ENCODE data around the gene ARMC2. TPM values are rescaled to one million over a fixed set of nuclear protein-coding genes. Genes with fewer than 3 reads are reported as not detected.

Gene ARMC2
- polyA plus RNA-seq, 3 donors: 1.7 to 7.4 (median 3.5) TPM

DNA sequence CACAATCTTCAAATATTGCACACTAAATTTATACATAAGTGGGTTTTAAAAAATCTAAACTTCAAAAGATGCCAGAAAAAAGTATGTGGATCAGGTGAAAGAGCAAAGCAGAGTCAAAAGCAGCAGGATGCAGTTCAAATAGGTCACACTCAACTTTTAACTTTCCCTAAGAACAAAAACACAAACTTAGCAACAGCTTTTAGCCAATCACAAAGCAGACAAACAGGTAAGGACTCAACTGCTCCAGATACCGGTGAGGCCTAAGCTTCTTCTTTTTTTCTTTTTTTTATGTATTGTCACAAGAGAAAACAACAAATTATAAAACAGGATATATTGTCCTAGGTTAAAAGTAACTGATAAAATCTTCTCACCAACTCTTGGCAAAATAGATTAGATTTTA, 171.7 kb downstream of the ARMC2 start:
- TF ChIP-seq, protein P1, sequence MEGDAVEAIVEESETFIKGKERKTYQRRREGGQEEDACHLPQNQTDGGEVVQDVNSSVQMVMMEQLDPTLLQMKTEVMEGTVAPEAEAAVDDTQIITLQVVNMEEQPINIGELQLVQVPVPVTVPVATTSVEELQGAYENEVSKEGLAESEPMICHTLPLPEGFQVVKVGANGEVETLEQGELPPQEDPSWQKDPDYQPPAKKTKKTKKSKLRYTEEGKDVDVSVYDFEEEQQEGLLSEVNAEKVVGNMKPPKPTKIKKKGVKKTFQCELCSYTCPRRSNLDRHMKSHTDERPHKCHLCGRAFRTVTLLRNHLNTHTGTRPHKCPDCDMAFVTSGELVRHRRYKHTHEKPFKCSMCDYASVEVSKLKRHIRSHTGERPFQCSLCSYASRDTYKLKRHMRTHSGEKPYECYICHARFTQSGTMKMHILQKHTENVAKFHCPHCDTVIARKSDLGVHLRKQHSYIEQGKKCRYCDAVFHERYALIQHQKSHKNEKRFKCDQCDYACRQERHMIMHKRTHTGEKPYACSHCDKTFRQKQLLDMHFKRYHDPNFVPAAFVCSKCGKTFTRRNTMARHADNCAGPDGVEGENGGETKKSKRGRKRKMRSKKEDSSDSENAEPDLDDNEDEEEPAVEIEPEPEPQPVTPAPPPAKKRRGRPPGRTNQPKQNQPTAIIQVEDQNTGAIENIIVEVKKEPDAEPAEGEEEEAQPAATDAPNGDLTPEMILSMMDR (IDR thresholded peaks at IDR 0.05): no peak
- Mint-ChIP-seq H3K4me1 (peaks cover 9% of the 10 kb centered on the region), H3K36me3 (peaks cover 0 to 3% of the 10 kb centered on the region in 2 donors), H3K9me3 (peaks cover 0 to 2% (median 0%) of the 10 kb centered on the region in 7 donors), H3K4me3 (no peak overlapping the region), H3K27ac (no peak overlapping the region), H3K27me3 (ENCODE audit: low read depth in 3 of 3) (peaks cover 0 to 2% (median 0%) of the 10 kb centered on the region in 3 donors)
- Histone ChIP-seq H3K4me1 (ENCODE audit: control insufficient read depth in 1 of 2, insufficient read depth in 2 of 2, low read length in 2 of 2) (no peaks in the 10 kb centered on the region), H2AFZ (ENCODE audit: insufficient read depth, low read depth, low read length, poor library complexity, severe bottlenecking) (no peak overlapping the region), H3K36me3 (replicated peaks in 1 of 2; ENCODE audit: control insufficient read depth in 1 of 2, insufficient read depth in 2 of 2, low read length in 2 of 2) (no peaks in the 10 kb centered on the region), H3K9me3 (replicated peaks in 1 of 2; ENCODE audit: control insufficient read depth in 1 of 2, insufficient read depth in 1 of 2, low read length in 2 of 2) (no peaks in the 10 kb centered on the region), H3K27ac (ENCODE audit: low read depth in 1 of 2, low read length in 2 of 2) (no peak overlapping the region), H3K27me3 (ENCODE audit: control insufficient read depth in 2 of 2, insufficient read depth in 2 of 2, low read length in 2 of 2) (no peaks in the 10 kb centered on the region), H3K4me2 (replicated peaks; ENCODE audit: extremely low read depth, low read length, poor library complexity, severe bottlenecking) (no peak overlapping the region), H3K4me3 (replicated peaks in 1 of 3; ENCODE audit: low read depth in 2 of 3, low read length in 3 of 3) (no peak overlapping the region), H3K79me2 (ENCODE audit: insufficient read depth, low read length) (no peaks in the 10 kb centered on the region), H3K9ac (ENCODE audit: insufficient read depth, low read length, poor library complexity, severe bottlenecking) (no peak overlapping the region), H4K20me1 (ENCODE audit: insufficient read depth, low read length) (no peaks in the 10 kb centered on the region)
- DNase-seq: no peak
- no CpG with 5 or more reads among the region's 1 CpG for WGBS (ENCODE audit: insufficient coverage)
- intact Hi-C loops (cut with micrococcal nuclease): loop anchor here (10.0 kb wide), 2 partner anchors 45 to 55 kb away; no protein-coding TSS in a partner anchor

- Histone ChIP-seq H3K9ac (ENCODE audit: insufficient read depth, low read length, poor library complexity, severe bottlenecking) (no peak overlapping the region), H3K4me3 (replicated peaks in 1 of 3; ENCODE audit: low read depth in 2 of 3, low read length in 3 of 3) (no peak overlapping the region), H3K9me3 (replicated peaks in 1 of 2; ENCODE audit: control insufficient read depth in 1 of 2, insufficient read depth in 1 of 2, low read length in 2 of 2) (peaks cover 0 to 4% of the 10 kb centered on the region in 2 donors), H2AFZ (ENCODE audit: insufficient read depth, low read depth, low read length, poor library complexity, severe bottlenecking) (no peak overlapping the region), H3K4me1 (ENCODE audit: control insufficient read depth in 1 of 2, insufficient read depth in 2 of 2, low read length in 2 of 2) (no peaks in the 10 kb centered on the region), H3K79me2 (ENCODE audit: insufficient read depth, low read length) (no peaks in the 10 kb centered on the region), H3K4me2 (replicated peaks; ENCODE audit: extremely low read depth, low read length, poor library complexity, severe bottlenecking) (no peak overlapping the region), H3K27ac (ENCODE audit: low read depth in 1 of 2, low read length in 2 of 2) (no peak overlapping the region), H3K27me3 (ENCODE audit: control insufficient read depth in 2 of 2, insufficient read depth in 2 of 2, low read length in 2 of 2) (no peaks in the 10 kb centered on the region), H3K36me3 (replicated peaks in 1 of 2; ENCODE audit: control insufficient read depth in 1 of 2, insufficient read depth in 2 of 2, low read length in 2 of 2) (no peaks in the 10 kb centered on the region), H4K20me1 (ENCODE audit: insufficient read depth, low read length) (no peaks in the 10 kb centered on the region)
- Mint-ChIP-seq H3K36me3 (peaks cover 0 to 3% of the 10 kb centered on the region in 2 donors), H3K27me3 (ENCODE audit: low read depth in 3 of 3) (peaks cover 0 to 2% (median 0%) of the 10 kb centered on the region in 3 donors), H3K27ac (no peak overlapping the region), H3K4me3 (no peak overlapping the region), H3K4me1 (peaks cover 2% of the 10 kb centered on the region), H3K9me3 (peaks cover 0 to 11% (median 6%) of the 10 kb centered on the region in 7 donors)
- intact Hi-C loops (cut with micrococcal nuclease): no loop called here
- TF ChIP-seq, protein P1 (IDR thresholded peaks at IDR 0.05): no peak
- DNase-seq: no peak
- WGBS (ENCODE audit: insufficient coverage): no CpG with 5 or more reads among the region's 1 CpG
These were observed 173.6 kb downstream of the ARMC2 start for GRCh38 chr6:109021870-109022269.

All from CD14-positive monocyte (primary cell).